Measurements from ENCODE around the gene SPATS2L.

SPATS2L gene

DNA sequence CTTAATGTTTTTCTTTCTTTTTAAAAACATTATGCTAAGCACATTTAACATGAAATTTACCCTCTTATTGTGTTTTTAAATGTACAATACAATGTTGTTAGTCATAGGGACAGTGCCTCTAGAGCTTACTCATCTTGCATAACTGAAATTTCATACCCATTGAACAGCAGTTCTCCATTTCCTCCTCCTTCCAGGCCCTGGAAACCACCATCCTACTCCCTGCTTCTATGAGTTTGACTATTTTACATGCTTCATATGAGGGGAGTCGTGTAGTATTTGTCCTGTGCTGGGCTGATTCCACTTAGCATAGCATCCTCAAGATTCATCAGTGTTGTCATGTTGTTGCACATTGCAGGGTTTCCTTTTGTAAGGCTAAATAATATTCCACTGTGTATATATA lies 92.6 kb downstream of the SPATS2L start:
- ChIA-PET POLR2A (ENCODE audit: low non-redundant PET) (no interaction called here), CTCF (no interaction called here)
- DNase-seq (ENCODE audit: low spot score): no peak
- TF ChIP-seq, protein P1, sequence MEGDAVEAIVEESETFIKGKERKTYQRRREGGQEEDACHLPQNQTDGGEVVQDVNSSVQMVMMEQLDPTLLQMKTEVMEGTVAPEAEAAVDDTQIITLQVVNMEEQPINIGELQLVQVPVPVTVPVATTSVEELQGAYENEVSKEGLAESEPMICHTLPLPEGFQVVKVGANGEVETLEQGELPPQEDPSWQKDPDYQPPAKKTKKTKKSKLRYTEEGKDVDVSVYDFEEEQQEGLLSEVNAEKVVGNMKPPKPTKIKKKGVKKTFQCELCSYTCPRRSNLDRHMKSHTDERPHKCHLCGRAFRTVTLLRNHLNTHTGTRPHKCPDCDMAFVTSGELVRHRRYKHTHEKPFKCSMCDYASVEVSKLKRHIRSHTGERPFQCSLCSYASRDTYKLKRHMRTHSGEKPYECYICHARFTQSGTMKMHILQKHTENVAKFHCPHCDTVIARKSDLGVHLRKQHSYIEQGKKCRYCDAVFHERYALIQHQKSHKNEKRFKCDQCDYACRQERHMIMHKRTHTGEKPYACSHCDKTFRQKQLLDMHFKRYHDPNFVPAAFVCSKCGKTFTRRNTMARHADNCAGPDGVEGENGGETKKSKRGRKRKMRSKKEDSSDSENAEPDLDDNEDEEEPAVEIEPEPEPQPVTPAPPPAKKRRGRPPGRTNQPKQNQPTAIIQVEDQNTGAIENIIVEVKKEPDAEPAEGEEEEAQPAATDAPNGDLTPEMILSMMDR (conservative IDR thresholded peaks at IDR 0.05; ENCODE audit: low read depth): no peak
- no peak overlapping the region for H3K27ac ChIP-seq

DNA sequence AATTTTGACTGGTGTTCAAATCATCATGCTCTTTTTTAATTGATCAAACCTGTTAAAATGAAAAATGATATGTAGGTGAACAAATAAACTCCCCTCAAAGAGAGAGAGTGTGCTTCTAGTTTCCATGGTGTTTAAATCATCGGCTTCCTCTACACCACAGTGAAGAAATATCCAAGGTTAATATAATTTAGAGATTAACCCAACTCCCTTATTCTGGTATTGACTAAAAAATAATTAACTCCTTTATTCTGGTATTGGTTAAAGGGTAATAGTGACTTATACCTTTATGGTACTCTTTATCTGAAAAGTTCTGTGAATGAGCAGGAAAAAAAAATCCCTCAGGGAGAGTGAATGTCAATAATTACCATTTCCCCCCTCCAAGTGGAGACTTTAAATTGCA lies 93.1 kb downstream of the SPATS2L start:
- ChIA-PET POLR2A (ENCODE audit: low non-redundant PET) (no interaction called here), CTCF (no interaction called here)
- H3K27ac ChIP-seq: no peak overlapping the region
- no peak for DNase-seq (ENCODE audit: low spot score)
- TF ChIP-seq, protein P1 (conservative IDR thresholded peaks at IDR 0.05; ENCODE audit: low read depth): no peak

DNA sequence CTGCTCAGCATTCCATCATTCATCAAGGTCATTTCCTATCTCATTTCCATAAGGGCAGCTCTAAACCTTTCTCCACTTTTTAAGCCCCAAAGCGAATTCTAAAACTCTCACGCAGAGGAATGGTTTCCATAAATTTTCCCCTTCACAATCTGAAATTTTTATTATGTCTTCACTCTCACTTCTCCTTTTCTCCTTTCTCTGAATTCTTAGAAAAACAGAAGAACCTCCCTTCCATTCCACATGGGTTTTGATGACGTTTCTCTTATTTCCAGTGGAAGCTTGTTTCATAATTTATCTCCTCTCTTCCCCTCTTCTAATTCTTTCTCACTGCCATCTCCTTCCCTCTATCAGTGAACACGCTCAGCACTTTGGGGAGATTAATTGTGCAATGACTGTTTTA lies 97.3 kb downstream of the SPATS2L start:
- TF ChIP-seq, protein P1 (conservative IDR thresholded peaks at IDR 0.05; ENCODE audit: low read depth): no peak
- ChIA-PET POLR2A (ENCODE audit: low non-redundant PET) (no interaction called here), CTCF (no interaction called here)
- no peak overlapping the region for H3K27ac ChIP-seq
- no peak for DNase-seq (ENCODE audit: low spot score)

DNA sequence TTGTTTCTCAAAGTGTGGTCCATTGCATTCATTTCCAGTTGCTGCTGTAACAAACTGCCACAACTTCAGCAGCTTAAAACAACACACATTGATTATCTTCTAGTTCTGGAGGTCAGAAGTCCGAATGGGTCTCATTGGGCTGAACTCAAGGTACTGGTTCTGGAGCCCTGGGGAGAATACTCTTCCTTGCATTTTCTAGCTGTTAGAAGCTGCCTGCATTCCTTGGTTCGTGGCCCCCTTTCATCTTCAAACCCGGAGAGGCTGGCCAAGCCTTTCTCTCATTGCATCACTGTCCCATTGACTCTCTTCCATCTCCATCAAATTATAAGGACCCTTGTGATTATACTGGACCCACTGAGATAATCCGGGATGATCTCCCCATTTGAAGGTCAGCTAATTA lies 98.1 kb downstream of the SPATS2L start:
- POLR2A ChIA-PET (ENCODE audit: low non-redundant PET): no interaction called here
- H3K27ac ChIP-seq: peak overlapping the region; percentile 34; the same call in 1 of the 2 replicates
- CTCF ChIA-PET: no interaction called here
- TF ChIP-seq, protein P1 (conservative IDR thresholded peaks at IDR 0.05; ENCODE audit: low read depth): no peak
- no peak for DNase-seq (ENCODE audit: low spot score)

DNA sequence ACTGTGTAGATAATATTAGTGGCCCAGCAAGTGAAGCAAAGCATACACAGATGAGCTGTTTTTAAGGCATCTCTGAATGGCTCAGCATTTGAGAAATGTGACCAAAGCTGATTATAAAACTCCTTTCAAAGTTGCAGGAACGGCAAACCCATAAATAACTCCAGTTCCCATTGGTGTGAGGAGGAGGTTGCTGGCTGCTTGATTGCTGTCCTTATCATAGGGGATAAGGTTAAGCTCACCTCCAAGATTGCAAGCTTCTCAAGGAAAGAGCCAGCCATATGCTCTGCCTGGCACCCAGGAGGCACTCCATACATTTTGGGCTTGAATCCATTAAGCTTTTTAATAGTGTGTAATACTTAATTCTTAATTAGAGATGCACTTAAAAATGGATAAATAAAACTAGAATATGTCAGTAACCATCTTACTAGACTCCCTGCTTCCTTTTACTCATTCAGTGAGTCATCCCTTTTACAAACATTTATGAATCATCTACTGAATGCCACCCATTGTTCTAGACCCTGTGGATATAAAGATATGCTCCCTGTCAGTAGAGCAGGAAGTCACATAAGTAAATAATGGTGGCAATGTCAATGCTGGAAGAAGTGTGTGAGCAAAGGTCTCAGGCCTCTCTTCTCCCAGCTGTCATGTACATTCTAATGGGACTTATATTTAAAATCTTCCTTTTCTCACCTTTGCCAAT lies 99.3 kb downstream of the SPATS2L start:
- CTCF ChIA-PET: interaction anchor here (0.6 kb wide), 1 partner anchor 44 kb away, joined by 3 read pairs; no protein-coding TSS in a partner anchor
- POLR2A ChIA-PET (ENCODE audit: low non-redundant PET): no interaction called here
- DNase-seq (ENCODE audit: low spot score): peak; percentile 89

DNA sequence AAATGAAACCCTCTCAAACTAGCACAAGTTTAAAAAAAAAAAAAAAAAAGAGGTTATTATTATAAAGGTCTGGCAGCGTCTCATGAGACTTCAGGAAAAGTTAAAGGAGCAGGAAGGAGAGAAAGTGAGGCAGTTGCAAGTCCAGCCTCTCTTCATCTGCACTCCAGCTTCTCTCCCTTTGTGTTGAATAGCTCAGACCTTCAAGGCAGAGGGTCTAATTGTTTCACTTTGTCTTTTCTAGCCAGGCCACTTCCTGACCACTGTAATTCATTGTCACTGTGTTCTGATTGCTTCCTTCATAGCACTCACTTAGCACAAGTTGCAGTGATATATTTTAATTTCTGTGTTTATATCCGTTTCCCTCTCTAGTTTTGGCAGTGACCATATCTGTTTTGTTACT lies 99.9 kb downstream of the SPATS2L start:
- no peak for DNase-seq (ENCODE audit: low spot score)
- POLR2A ChIA-PET (ENCODE audit: low non-redundant PET): no interaction called here
- no peak overlapping the region for H3K27ac ChIP-seq
- CTCF ChIA-PET: no interaction called here
- TF ChIP-seq, protein P1 (conservative IDR thresholded peaks at IDR 0.05; ENCODE audit: low read depth): no peak

More for the DNA sequence above, 99.3 kb downstream of the SPATS2L start:
- TF ChIP-seq, protein P1 (conservative IDR thresholded peaks at IDR 0.05; ENCODE audit: low read depth): no peak
- H3K27ac ChIP-seq: no peak overlapping the region; the same call in 1 of the 2 replicates

Data from RWPE1 (cell line).